Neutrophil (primary cell): ENCODE measurements around the gene SLC34A2.
"Not testable (repeated sequence)": the region's sequence is repeated elsewhere in the genome, so short reads cannot be mapped to it uniquely, and the experiment has no call there.

Experiments
- H3K27ac ChIP-seq: fragments of 200-600 bp; sonication (generic); 2 replicates; pipeline ENCODE4 v1.5.1; 2016; ENCODE audit warnings: mild to moderate bottlenecking, moderate library complexity
- H3K27me3 ChIP-seq: fragments of 200-600 bp; sonication (generic); 2 replicates; pipeline ENCODE4 v1.6.0; 2016; ENCODE audit warnings: mild to moderate bottlenecking
- H3K36me3 ChIP-seq: fragments of 200-600 bp; sonication (generic); 2 replicates; pipeline ENCODE4 v1.5.1; 2017
- H3K4me1 ChIP-seq, 2 experiments: fragments of 200-600 bp in 1 of 2; sonication (generic) in 1 of 2; 1 replicate in 1 of 2; 2 replicates in 1 of 2; pipeline versions ENCODE4 v1.5.1 to v1.6.1; 2013 to 2016; ENCODE audit warnings: low read depth in 1 of 2, low read length in 1 of 2, mild to moderate bottlenecking in 1 of 2, moderate library complexity in 1 of 2; ENCODE audit not compliant: control insufficient read depth in 1 of 2, insufficient read depth in 1 of 2
- H3K4me3 ChIP-seq, 2 experiments: fragments of 200-600 bp in 1 of 2; sonication (generic) in 1 of 2; 1 replicate in 1 of 2; 2 replicates in 1 of 2; pipeline ENCODE4 v1.5.1; 2013 to 2016; ENCODE audit warnings: low read depth in 1 of 2, low read length in 1 of 2, mild to moderate bottlenecking in 1 of 2, moderate library complexity in 1 of 2
- H3K9me3 ChIP-seq: fragments of 200-600 bp; sonication (generic); 2 replicates; pipeline ENCODE4 v1.5.1; 2016
- CTCF ChIP-seq: fragments of 200-600 bp; sonication (generic); IDR thresholded peaks from 2 replicates; pipeline ENCODE4 v1.5.1; 2016; ENCODE audit warnings: antibody characterized with exemption

SLC34A2 gene

GRCh38 chr4:25654031-25654970, 1.4 kb upstream of the SLC34A2 start:
- H3K36me3 ChIP-seq = no peaks in the 10 kb centered on the region
- H3K27ac ChIP-seq = no peak overlapping the region
- peaks cover 51% of the 10 kb centered on the region for H3K27me3 ChIP-seq
- no peak for TF ChIP-seq CTCF
- H3K4me1 ChIP-seq = no peaks in the 10 kb centered on the region
- no peak overlapping the region for H3K4me3 ChIP-seq
- no peaks in the 10 kb centered on the region for H3K9me3 ChIP-seq

GRCh38 chr4:25656031-25656430, 380 bp downstream of the SLC34A2 start:
- Histone ChIP-seq H3K27me3 (peaks cover 59% of the 10 kb centered on the region), H3K36me3 (no peaks in the 10 kb centered on the region), H3K4me1 (no peaks in the 10 kb centered on the region), H3K9me3 (no peaks in the 10 kb centered on the region), H3K27ac (no peak overlapping the region), H3K4me3 (no peak overlapping the region)
- no peak for TF ChIP-seq CTCF

DNA sequence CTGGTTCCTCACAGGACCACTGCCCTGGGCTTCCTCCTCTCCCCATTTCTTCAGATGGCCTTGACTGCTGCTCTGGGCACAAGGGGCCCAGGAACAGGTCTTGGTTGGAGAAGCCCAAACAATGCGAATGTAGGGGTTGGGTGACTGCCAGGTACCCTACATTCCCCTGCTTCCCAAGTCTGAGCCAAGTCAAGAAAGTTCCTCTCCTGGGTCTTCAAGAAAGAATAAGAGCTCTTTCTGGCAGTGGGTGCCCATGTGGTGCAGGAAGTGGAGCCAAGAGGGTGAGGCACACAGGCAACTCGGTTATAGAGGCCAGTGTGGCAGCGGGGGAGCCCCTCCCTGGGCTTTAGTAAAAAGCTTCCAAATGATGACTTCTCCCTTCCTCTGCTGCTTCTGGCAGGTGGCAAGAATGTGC, 2.7 kb downstream of the SLC34A2 start:
- no peaks in the 10 kb centered on the region for H3K36me3 ChIP-seq
- H3K4me3 ChIP-seq = no peak overlapping the region
- no peak for TF ChIP-seq CTCF
- H3K4me1 ChIP-seq = no peaks in the 10 kb centered on the region
- peaks cover 59% of the 10 kb centered on the region for H3K27me3 ChIP-seq
- no peaks in the 10 kb centered on the region for H3K9me3 ChIP-seq
- H3K27ac ChIP-seq = no peak overlapping the region

DNA sequence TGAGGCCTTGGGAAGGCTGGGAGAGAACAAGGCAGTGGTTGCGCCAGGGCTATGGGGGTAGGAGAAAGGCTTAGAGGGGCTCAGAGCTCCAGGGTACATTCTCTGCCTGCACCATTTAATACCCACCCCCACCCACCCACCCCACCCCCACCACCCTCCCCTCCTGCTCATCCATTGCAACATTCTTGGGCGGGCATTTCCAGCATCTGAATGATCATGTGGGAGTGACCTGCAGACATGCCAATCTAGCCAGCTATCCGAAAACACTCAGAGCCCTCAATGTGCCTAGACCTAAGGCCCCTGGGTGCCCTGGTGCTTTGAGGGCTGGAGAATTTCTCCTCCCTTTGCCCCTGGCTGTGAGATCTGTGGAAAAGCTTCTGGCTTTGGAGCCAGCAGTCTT, 3.1 kb downstream of the SLC34A2 start:
- Histone ChIP-seq H3K27me3 (peaks cover 56% of the 10 kb centered on the region), H3K4me1 (no peaks in the 10 kb centered on the region), H3K27ac (no peak overlapping the region), H3K36me3 (no peaks in the 10 kb centered on the region), H3K4me3 (no peak overlapping the region), H3K9me3 (no peaks in the 10 kb centered on the region)
- no peak for TF ChIP-seq CTCF

- not testable (repeated sequence) for H3K36me3 ChIP-seq, H3K27ac ChIP-seq, H3K4me3 ChIP-seq, H3K9me3 ChIP-seq, H3K4me1 ChIP-seq
- H3K27me3 ChIP-seq = peaks cover 29% of the 10 kb centered on the region
Observed at GRCh38 chr4:25661441-25661840, 5.8 kb downstream of the SLC34A2 start.

GRCh38 chr4:25662306-25662705, 6.7 kb downstream of the SLC34A2 start:
- Histone ChIP-seq H3K4me3 (no peak overlapping the region), H3K27ac (no peak overlapping the region), H3K9me3 (no peaks in the 10 kb centered on the region), H3K4me1 (no peaks in the 10 kb centered on the region), H3K27me3 (peaks cover 21% of the 10 kb centered on the region), H3K36me3 (no peaks in the 10 kb centered on the region)
- no peak for TF ChIP-seq CTCF
